ENCODE results near the gene ZNF473. TPM values are rescaled to one million over a fixed set of nuclear protein-coding genes. Genes with fewer than 3 reads are reported as not detected.

ZNF473 gene
- total RNA-seq, 1 experiment from 2014 or later, result 10.0 TPM

- no peak for TF ChIP-seq ATF6 (CRISPR knock-in tag; IDR thresholded peaks at IDR 0.05)
- TF ChIP-seq ARID4B (CRISPR knock-in tag; IDR thresholded peaks at IDR 0.05; ENCODE audit: borderline replicate concordance), result no peak
- TF ChIP-seq PREB (CRISPR knock-in tag; IDR thresholded peaks at IDR 0.05; ENCODE audit: borderline replicate concordance), result no peak
- no peak for TF ChIP-seq ZNF532 (CRISPR knock-in tag; IDR thresholded peaks at IDR 0.05; ENCODE audit: borderline replicate concordance)
- no peak for TF ChIP-seq IRF1 (CRISPR knock-in tag; IDR thresholded peaks at IDR 0.05)
- no peak for TF ChIP-seq HMGXB4 (CRISPR knock-in tag; IDR thresholded peaks at IDR 0.05)
- TF ChIP-seq SP1 (CRISPR knock-in tag; conservative IDR thresholded peaks at IDR 0.05), result no peak
- TF ChIP-seq TCF7 (CRISPR knock-in tag; IDR thresholded peaks at IDR 0.05; ENCODE audit: low read depth), result no peak
- TF ChIP-seq CREM (CRISPR knock-in tag; IDR thresholded peaks at IDR 0.05), result no peak
- no peak for TF ChIP-seq JAZF1 (CRISPR knock-in tag; IDR thresholded peaks at IDR 0.05)
Measured at GRCh38 chr19:49976496-49976895, 49.3 kb upstream of the ZNF473 start (continued).

- Mint-ChIP-seq H3K36me3 (0 out of 2 replicates have a peak, but pooled peaks cover 2% of the 10 kb centered on the region), H3K27ac (no peak overlapping the region), H3K4me1 (no peaks in the 10 kb centered on the region), H3K4me3 (no peak overlapping the region), H3K27me3 (ENCODE audit: low read depth) (no peaks in the 10 kb centered on the region), H3K9me3 (no peaks in the 10 kb centered on the region)
- POLR2A ChIA-PET, result no interaction called here
- CTCF ChIA-PET, result interaction anchor here (1.4 kb wide), 1 partner anchor 44 kb away, joined by 3 read pairs; no protein-coding TSS in a partner anchor
- DNase-seq (ENCODE audit: low spot score) (no peak), ATAC-seq (no peak)
- TF ChIP-seq CTCF (IDR thresholded peaks at IDR 0.05) (no peak), PRDM15 (CRISPR knock-in tag; IDR thresholded peaks at IDR 0.05) (no peak), CDX4 (CRISPR knock-in tag; IDR thresholded peaks at IDR 0.05; ENCODE audit: borderline replicate concordance) (no peak), EMX1 (CRISPR knock-in tag; IDR thresholded peaks at IDR 0.05) (no peak)
Measured at GRCh38 chr19:49977076-49977475, 48.7 kb upstream of the ZNF473 start.

Measured in WTC11 (cell line).